GM08714 (cell line): ENCODE measurements around the gene COQ4.

Experiments
- H3K4me3 ChIP-seq: fragments of 200-500 bp; sonication (Bioruptor generic); 2 replicates; pipeline ENCODE4 v1.5.1; 2014; ENCODE audit warnings: mild to moderate bottlenecking, low read length, inconsistent platforms
- ZNF274 ChIP-seq: IDR thresholded peaks from 2 replicates; pipeline ENCODE4 v1.6.1; 2012; ENCODE audit warnings: mild to moderate bottlenecking, low read depth, low read length

Gene COQ4

DNA sequence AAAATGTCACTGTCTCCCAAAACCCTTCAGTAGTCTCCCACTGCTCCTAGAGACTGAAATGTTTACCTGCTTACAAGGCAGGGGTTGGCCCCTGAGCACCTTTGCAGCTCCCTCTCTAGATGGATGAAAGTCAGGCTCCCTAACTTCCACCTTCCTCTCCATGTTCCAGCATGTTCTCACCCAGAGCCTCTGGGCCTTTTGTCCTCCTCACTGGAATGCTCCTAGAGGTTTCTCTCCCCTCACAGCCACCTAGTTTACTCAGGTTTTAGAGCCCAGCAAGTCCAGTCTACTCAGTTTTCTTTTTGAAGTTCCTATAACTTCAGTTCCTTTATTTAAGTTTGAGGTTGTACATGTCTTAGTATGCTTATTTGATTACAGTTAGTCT, 47.7 kb downstream of the COQ4 start:
- no peak for TF ChIP-seq ZNF274
- peak overlapping the region; percentile 69 for H3K4me3 ChIP-seq

DNA sequence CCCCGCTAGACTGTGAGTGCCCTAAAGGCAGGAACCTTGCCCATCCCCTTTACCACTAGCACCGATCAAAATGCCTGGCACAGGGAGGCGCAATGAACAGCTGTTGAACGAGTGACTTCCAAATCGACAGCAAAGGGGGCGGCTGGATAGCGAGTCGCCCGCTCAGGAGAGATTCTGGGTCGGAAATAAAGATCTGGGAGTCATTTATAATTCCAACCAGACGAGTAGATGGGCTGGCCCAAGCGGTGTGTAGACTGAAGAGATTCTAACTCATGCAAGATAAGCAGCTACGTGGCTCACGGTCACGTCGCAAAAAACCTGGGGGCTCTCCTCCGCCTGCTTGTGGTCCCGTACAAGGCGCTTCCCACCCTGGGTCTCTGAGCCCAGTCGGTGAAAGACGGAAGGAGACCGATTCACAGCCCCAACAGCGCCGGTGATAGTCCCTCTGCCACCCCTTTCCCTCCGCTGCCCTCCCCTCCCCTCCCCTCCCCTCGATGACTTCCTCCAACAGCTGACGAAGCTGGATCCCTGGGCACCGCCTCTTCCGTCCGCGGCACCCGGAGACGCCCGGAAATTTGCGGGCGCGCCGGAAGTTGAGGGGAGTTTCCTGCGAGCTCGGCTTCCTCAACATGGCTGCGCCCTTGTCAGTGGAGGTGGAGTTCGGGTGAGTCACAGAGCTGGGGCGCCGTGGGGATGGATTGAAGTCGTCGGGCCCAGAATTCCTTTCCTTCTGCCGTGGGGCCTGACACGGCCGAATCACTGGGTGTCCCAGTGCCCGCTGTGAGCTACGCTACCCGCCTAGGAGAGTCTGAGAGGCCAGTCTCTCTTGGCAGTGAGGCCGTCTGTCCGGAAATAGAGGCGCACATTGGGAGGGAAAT, 48.4 kb downstream of the COQ4 start, which contains the start of gene URM1:
Gene URM1 (plus strand): TSS at position 623 of the 878 bp plus-strand sequence. CDS start 7 bp downstream, at position 630.
- H3K4me3 ChIP-seq: peak within 1 kb of the TSS; percentile 85
- no peak for TF ChIP-seq ZNF274

GRCh38 chr9:128371630-128372117, 49.0 kb downstream of the COQ4 start:
- no peak for TF ChIP-seq ZNF274
- H3K4me3 ChIP-seq: peak overlapping the region; percentile 85

DNA sequence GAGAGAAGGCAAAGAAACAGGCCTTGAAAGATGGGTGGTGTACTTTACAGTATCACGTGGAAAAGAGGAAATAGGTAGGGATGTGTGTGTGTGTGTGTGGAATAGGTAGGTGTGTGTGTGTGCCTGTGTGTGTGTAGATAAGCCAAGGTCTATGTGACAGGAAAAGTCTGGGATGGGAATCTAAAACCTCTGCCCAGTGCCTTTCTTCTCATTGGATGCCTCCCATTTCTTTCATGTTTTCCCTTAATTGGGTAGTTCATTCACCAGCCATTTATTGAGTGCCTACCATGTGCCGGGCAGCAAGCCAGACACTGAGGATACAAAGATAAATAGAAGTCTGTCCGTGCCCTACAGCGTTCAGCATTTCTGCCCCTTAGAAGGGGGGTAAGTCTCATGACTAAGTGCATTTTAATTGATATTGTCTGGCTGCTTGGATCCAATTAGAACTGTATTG, 49.6 kb downstream of the COQ4 start:
- TF ChIP-seq ZNF274: no peak
- H3K4me3 ChIP-seq: peak overlapping the region; percentile 85

GRCh38 chr9:128372784-128373183, 50.1 kb downstream of the COQ4 start:
- H3K4me3 ChIP-seq: no peak overlapping the region; the same call in 1 of the 2 replicates
- no peak for TF ChIP-seq ZNF274

DNA sequence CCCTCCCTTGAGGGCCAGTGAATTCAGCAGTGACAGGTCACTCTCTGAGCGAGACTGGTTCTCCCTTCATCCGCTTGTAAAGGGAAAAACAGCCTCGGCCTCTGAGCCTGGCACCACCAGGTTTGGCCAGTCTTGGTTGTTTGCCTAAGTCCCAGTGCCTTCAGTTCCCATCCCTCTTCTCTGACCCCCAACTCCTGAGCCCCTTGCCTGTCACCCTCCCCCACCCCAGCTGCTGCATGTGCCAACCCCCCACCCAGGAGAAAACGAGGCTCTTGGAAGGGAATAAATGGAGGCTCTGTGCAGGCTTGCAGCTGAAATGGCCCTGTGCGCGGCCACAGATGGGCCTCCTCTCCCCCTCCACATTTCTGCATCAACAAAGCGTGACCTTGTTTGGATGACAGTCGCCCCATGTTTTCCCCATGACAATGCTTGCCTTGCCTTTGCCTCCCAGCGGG, 51.6 kb downstream of the COQ4 start:
- no peak overlapping the region for H3K4me3 ChIP-seq
- TF ChIP-seq ZNF274: no peak

DNA sequence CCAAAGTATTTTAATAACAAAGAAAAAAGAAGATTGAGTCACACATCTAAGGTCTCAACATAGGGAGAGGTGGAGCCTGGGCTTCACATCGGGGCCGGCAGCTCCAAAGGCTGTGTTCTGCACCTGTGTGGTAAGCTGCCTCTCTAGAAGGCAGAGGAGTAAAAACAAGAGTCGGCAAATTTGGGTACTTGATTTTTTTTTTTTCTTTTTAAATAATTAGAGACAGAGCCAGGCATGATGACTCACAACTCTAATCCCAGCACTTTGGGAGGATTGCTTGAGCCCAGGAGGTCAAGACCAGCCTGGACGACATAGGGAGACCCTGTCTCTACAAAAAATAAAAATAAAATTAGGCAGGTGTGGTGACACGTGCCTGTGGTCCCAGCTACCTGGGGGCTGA, 53.2 kb downstream of the COQ4 start:
- no peak overlapping the region for H3K4me3 ChIP-seq
- TF ChIP-seq ZNF274: no peak

DNA sequence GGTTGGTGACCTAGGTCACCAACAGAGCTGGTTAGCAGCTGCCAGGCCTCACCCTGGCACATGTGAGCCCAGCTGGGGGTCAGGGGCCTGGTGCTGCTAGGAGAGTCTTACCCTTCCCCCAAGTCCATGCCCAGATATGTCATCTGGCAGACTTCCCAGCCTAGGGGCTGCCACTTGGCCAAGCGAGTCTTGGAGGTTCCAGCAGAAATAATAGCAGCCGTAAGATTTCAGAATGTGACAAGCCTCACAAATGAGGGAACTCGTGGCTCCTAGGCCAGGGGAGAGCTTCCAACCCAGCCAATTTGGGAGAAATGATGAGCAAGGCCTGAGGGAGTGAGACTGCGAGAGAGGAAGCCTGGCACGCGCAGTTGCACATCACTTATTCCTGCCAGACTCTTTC, 59.6 kb downstream of the COQ4 start:
- no peak for TF ChIP-seq ZNF274
- H3K4me3 ChIP-seq: no peak overlapping the region

DNA sequence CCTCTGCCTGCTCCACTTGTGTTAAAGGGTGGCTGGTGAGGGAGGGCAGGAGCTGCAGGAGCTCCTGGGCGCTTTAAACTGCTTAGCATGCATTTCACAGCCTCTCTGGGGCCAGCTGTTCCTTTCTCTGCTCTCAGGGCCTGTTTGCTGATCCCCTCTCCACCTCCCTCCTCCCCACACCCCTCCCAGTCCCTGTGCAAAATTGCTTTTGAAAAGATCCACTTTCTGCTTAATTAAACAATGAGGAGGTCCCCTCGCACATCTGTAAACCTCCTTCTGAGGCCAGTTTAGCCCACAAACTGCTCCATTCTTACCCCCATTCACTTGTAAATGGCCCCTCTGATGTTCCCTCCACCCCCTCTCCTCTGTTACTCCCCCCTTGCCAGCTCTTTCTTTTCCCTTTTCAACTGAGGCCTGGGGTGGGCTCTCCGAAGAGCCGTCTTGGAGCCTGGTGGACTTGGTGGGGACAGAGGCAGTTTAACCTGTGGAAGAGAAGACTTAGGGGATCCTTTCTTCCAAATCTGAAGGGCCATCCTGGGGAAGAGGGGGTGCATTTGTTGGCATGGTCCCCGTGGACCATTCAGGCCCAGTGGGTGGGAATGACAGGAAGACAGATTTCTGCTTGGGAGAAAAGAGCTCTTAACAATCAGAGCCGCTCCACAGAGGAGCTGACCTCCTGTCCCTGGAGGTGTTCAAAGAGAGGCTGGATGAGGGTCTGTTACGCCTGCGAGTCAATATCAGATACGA, 60.5 kb downstream of the COQ4 start:
- H3K4me3 ChIP-seq: no peak overlapping the region
- TF ChIP-seq ZNF274: no peak
